GM23248 (cell line): ENCODE data around the gene CRB2. TPM values are rescaled to one million over a fixed set of nuclear protein-coding genes. Genes with fewer than 3 reads are reported as not detected.

Experiments
- DNase-seq: peaks from one replicate; pipeline ENCODE4 v3.0.0-alpha.2; 2015
- H2AFZ ChIP-seq: fragments of 200-600 bp; sonication (generic); 2 replicates; pipeline ENCODE4 v1.6.1; 2016; ENCODE audit warnings: antibody characterized with exemption
- H3F3A ChIP-seq: fragments of 200-600 bp; sonication (generic); 2 replicates; pipeline ENCODE4 v1.6.1; 2016; ENCODE audit warnings: mild to moderate bottlenecking, antibody characterized with exemption, mixed run types; ENCODE audit not compliant: insufficient read depth
- H3K27ac ChIP-seq: fragments of 200-600 bp; sonication (generic); 2 replicates; pipeline ENCODE4 v1.5.1; 2016; ENCODE audit warnings: mild to moderate bottlenecking
- H3K27me3 ChIP-seq: fragments of 200-600 bp; sonication (generic); replicated peaks from 2 replicates; pipeline ENCODE4 v1.6.1; 2016; ENCODE audit warnings: mild to moderate bottlenecking; ENCODE audit not compliant: insufficient read depth
- H3K36me3 ChIP-seq: fragments of 200-600 bp; sonication (generic); 2 replicates; pipeline ENCODE4 v1.6.1; 2016; ENCODE audit warnings: low read depth, mild to moderate bottlenecking
- H3K4me1 ChIP-seq: fragments of 200-600 bp; sonication (generic); 2 replicates; pipeline ENCODE4 v1.6.1; 2016; ENCODE audit warnings: mild to moderate bottlenecking; ENCODE audit not compliant: insufficient read depth
- H3K4me2 ChIP-seq: fragments of 200-600 bp; sonication (generic); one replicate; pipeline ENCODE4 v1.6.1; 2016; ENCODE audit warnings: mild to moderate bottlenecking; ENCODE audit not compliant: unreplicated experiment
- H3K4me3 ChIP-seq: fragments of 200-600 bp; sonication (generic); 2 replicates; pipeline ENCODE4 v1.5.1; 2016; ENCODE audit warnings: mild to moderate bottlenecking
- H3K79me2 ChIP-seq: fragments of 200-600 bp; sonication (generic); 2 replicates; pipeline ENCODE4 v1.6.1; 2016; ENCODE audit warnings: mild to moderate bottlenecking; ENCODE audit not compliant: insufficient read depth
- H3K9ac ChIP-seq: fragments of 200-600 bp; sonication (generic); 2 replicates; pipeline ENCODE4 v1.6.1; 2016; ENCODE audit warnings: mild to moderate bottlenecking
- H3K9me2 ChIP-seq: fragments of 200-600 bp; sonication (generic); 2 replicates; pipeline ENCODE4 v1.6.1; 2016; ENCODE audit warnings: mixed run types, mild to moderate bottlenecking, moderate library complexity; ENCODE audit not compliant: insufficient read depth
- H3K9me3 ChIP-seq: fragments of 200-600 bp; sonication (generic); one replicate; pipeline ENCODE4 v1.6.1; 2017; ENCODE audit warnings: low read depth
- H4K20me1 ChIP-seq: fragments of 200-600 bp; sonication (generic); 2 replicates; pipeline ENCODE4 v1.6.0; 2016; ENCODE audit not compliant: insufficient read depth
- EZH2 ChIP-seq: fragments of 200-600 bp; sonication (generic); IDR thresholded peaks from 2 replicates; pipeline ENCODE4 v1.6.1; 2018; ENCODE audit warnings: antibody characterized with exemption, mild to moderate bottlenecking; ENCODE audit not compliant: insufficient read depth, poor library complexity, severe bottlenecking
- EZH2phosphoT487 ChIP-seq: fragments of 200-600 bp; sonication (generic); IDR thresholded peaks from 2 replicates; pipeline ENCODE4 v1.6.1; 2018; ENCODE audit warnings: antibody characterized with exemption, moderate library complexity, mild to moderate bottlenecking, low read depth; ENCODE audit not compliant: insufficient read depth
- WGBS, 2 experiments: methylation state at CpG; one replicate each; pipeline ENCODE4 v1.1.6; 2015 to 2017; ENCODE audit warnings: low lambda C conversion rate in 2 of 2, low coverage in 1 of 2; ENCODE audit errors: missing lambda C conversion rate in 2 of 2; 5-methylcytosine and 5-hydroxymethylcytosine counted together
- in situ Hi-C: fragments of 300-500 bp; cut with MboI; formaldehyde crosslinking; loops from 2 replicates; pipeline ENCODE4 v1.15.0; 2020
- polyA plus RNA-seq: library from polyadenylated mRNA; unstranded; fragments of >200 nt; fragmentation: Nextera tagmentation; extraction: Ambion mirVana; gene quantifications from 2 replicates; pipeline ENCODE4 v1.2.1, GENCODE V29; 2016
- total RNA-seq: library from RNA; depleted of rRNA; stranded (reverse); fragments of >200 nt; shearing (Covaris generic); gene quantifications from 2 replicates; pipeline ENCODE4 v1.2.3, GENCODE V29; 2014

The CRB2 gene
- total and polyA plus RNA-seq, 2 experiments from 2014 or later = not detected

- no peaks in the 10 kb centered on the region for H4K20me1 ChIP-seq
- H3F3A ChIP-seq = no peaks in the 10 kb centered on the region
- H2AFZ ChIP-seq = no peak overlapping the region
- no peaks in the 10 kb centered on the region for H3K4me1 ChIP-seq
- H3K9me3 ChIP-seq = no peaks in the 10 kb centered on the region
- H3K9me2 ChIP-seq = no peaks in the 10 kb centered on the region
- H3K4me3 ChIP-seq = no peak overlapping the region
- no peak overlapping the region for H3K9ac ChIP-seq
- no peaks in the 10 kb centered on the region for H3K79me2 ChIP-seq
- H3K36me3 ChIP-seq = no peaks in the 10 kb centered on the region
- H3K4me2 ChIP-seq = no peak overlapping the region
- in situ Hi-C loops = no loop called here
- H3K27me3 ChIP-seq = no peaks in the 10 kb centered on the region
- H3K27ac ChIP-seq = no peak overlapping the region
- 94 to 96% methylated on average over 5 of the region's 5 CpGs for WGBS, 2 experiments
- DNase-seq = no peak
- TF ChIP-seq EZH2phosphoT487 (no peak), EZH2 (no peak)
Observed at GRCh38 chr9:123424131-123424530, 68.1 kb downstream of the CRB2 start.

- in situ Hi-C loops = no loop called here
- Histone ChIP-seq H3K4me1 (no peaks in the 10 kb centered on the region), H3K9ac (no peak overlapping the region), H3K79me2 (no peaks in the 10 kb centered on the region), H3K36me3 (no peaks in the 10 kb centered on the region), H4K20me1 (no peaks in the 10 kb centered on the region), H3K9me2 (no peaks in the 10 kb centered on the region), H3F3A (no peaks in the 10 kb centered on the region), H3K27me3 (no peaks in the 10 kb centered on the region), H3K4me2 (no peak overlapping the region), H3K4me3 (no peak overlapping the region), H3K27ac (no peak overlapping the region), H2AFZ (no peak overlapping the region), H3K9me3 (no peaks in the 10 kb centered on the region)
- no peak for TF ChIP-seq EZH2
- no peak for TF ChIP-seq EZH2phosphoT487
- 96% methylated on average over 6 of the region's 6 CpGs for WGBS, 2 experiments
- DNase-seq = no peak
Observed at GRCh38 chr9:123424552-123425225, 68.7 kb downstream of the CRB2 start.

- Histone ChIP-seq H3K4me1 (no peaks in the 10 kb centered on the region), H3K79me2 (no peaks in the 10 kb centered on the region), H2AFZ (no peak overlapping the region), H3K4me2 (no peak overlapping the region), H3F3A (no peaks in the 10 kb centered on the region), H3K27ac (no peak overlapping the region), H3K36me3 (no peaks in the 10 kb centered on the region; the same call in 1 of the 2 replicates), H4K20me1 (no peaks in the 10 kb centered on the region), H3K9ac (no peak overlapping the region), H3K9me3 (no peaks in the 10 kb centered on the region), H3K4me3 (no peak overlapping the region), H3K9me2 (no peaks in the 10 kb centered on the region), H3K27me3 (no peaks in the 10 kb centered on the region)
- in situ Hi-C loops = no loop called here
- WGBS, 2 experiments = 93% methylated on average over 18 to 20 of the region's 20 CpGs
- TF ChIP-seq EZH2 (no peak), EZH2phosphoT487 (no peak)
- no peak for DNase-seq
Observed at GRCh38 chr9:123425261-123425821, 69.3 kb downstream of the CRB2 start.

GRCh38 chr9:123425836-123426365 lies 69.9 kb downstream of the CRB2 start:
- Histone ChIP-seq H3K9ac (no peak overlapping the region), H3K27ac (no peak overlapping the region), H3K9me3 (no peaks in the 10 kb centered on the region), H2AFZ (no peak overlapping the region), H3K36me3 (no peaks in the 10 kb centered on the region; the same call in 1 of the 2 replicates), H3K27me3 (no peaks in the 10 kb centered on the region), H3F3A (no peaks in the 10 kb centered on the region), H3K4me1 (no peaks in the 10 kb centered on the region), H3K4me2 (no peak overlapping the region), H3K4me3 (no peak overlapping the region), H4K20me1 (no peaks in the 10 kb centered on the region), H3K9me2 (no peaks in the 10 kb centered on the region), H3K79me2 (no peaks in the 10 kb centered on the region)
- TF ChIP-seq EZH2 = no peak
- 85% methylated on average over 6 of the region's 6 CpGs for WGBS, 2 experiments
- in situ Hi-C loops = no loop called here
- DNase-seq = no peak
